Activated CD8-positive, alpha-beta memory T cell treated with anti-CD3 and anti-CD28 coated beads for 36 hours (primary cell): Measurements from ENCODE around the gene MEN1. TPM values are rescaled to one million over a fixed set of nuclear protein-coding genes. Genes with fewer than 3 reads are reported as not detected.

ENCODE experiments used
- total RNA-seq, 2 experiments: library from RNA; stranded (reverse); gene quantifications; one replicate each; pipeline ENCODE4 v1.2.3, GENCODE V29; 2021

The MEN1 gene
- total RNA-seq, 2 experiments from 2014 or later = 43.3 to 47.4 TPM

Other genes with a start within 250 kb of the MEN1 start
- not detected for gene SLC22A12, start 219.3 kb downstream of the MEN1 start, total RNA-seq
- under 1 TPM; 0.32 to 0.44 TPM for gene NRXN2, start 87.4 kb downstream of the MEN1 start, total RNA-seq
- 1 to 10 TPM; 2.7 to 3.1 TPM for gene RASGRP2, start 66.4 kb downstream of the MEN1 start, total RNA-seq
- under 1 TPM; 0.95 to 0.99 TPM for gene PYGM, start 50.6 kb downstream of the MEN1 start, total RNA-seq
- 100 to 1,000 TPM; 399 to 402 TPM for gene SF1, start 32.0 kb downstream of the MEN1 start, total RNA-seq
- 10 to 100 TPM; 52.3 to 53.6 TPM for gene MAP4K2, start 7.3 kb downstream of the MEN1 start, total RNA-seq
- gene CDC42BPG, start 34.1 kb upstream of the MEN1 start, total RNA-seq = under 1 TPM; 0.11 to 0.50 TPM
- gene EHD1, start 68.1 kb upstream of the MEN1 start, total RNA-seq = 10 to 100 TPM; 82.2 to 85.8 TPM
- 10 to 100 TPM; 21.7 to 22.6 TPM for gene ATG2A, start 106.7 kb upstream of the MEN1 start, total RNA-seq
- gene PPP2R5B, start 114.1 kb upstream of the MEN1 start, total RNA-seq = 10 to 100 TPM; 11.3 to 11.5 TPM
- not detected for gene GPHA2, start 125.3 kb upstream of the MEN1 start, total RNA-seq
- not detected for gene MAJIN, start 161.6 kb upstream of the MEN1 start, total RNA-seq
- not detected for gene BATF2, start 186.4 kb upstream of the MEN1 start, total RNA-seq
- 100 to 1,000 TPM; 134 to 138 TPM for gene ARL2, start 203.6 kb upstream of the MEN1 start, total RNA-seq
- 10 to 100 TPM; 13.7 to 15.2 TPM for gene SNX15, start 216.9 kb upstream of the MEN1 start, total RNA-seq
- 10 to 100 TPM; 18.3 to 20.5 TPM for gene SAC3D1, start 230.7 kb upstream of the MEN1 start, total RNA-seq
- gene NAALADL1, start 248.0 kb upstream of the MEN1 start, total RNA-seq = 10 to 100 TPM; 10.3 to 11.2 TPM